Measurements from ENCODE around the gene TNFRSF6B. TPM values are rescaled to one million over a fixed set of nuclear protein-coding genes. Genes with fewer than 3 reads are reported as not detected.
A peak's percentile ranks its signal among the peaks of the same experiment; 100 is the strongest.

TNFRSF6B gene
- total RNA-seq, 2 donors from 2014 or later: not detected

- H3K27ac ChIP-seq (ENCODE audit: low read depth, low read length): no peak overlapping the region
- no peak overlapping the region for H3K4me3 ChIP-seq (ENCODE audit: low read length)
- peak; percentile 76 for DNase-seq
- no peaks in the 10 kb centered on the region for H3K9me3 Mint-ChIP-seq
- no peaks in the 10 kb centered on the region for H3K4me1 Mint-ChIP-seq
- H3K9me3 ChIP-seq (ENCODE audit: control insufficient read depth, low read length): no peaks in the 10 kb centered on the region
- H3K4me3 Mint-ChIP-seq: no peak overlapping the region
- no peak overlapping the region for H3K27ac Mint-ChIP-seq
- peaks cover 26% of the 10 kb centered on the region for H3K36me3 ChIP-seq (ENCODE audit: control insufficient read depth, insufficient read depth, low read length)
- peaks cover 17% of the 10 kb centered on the region for H3K36me3 Mint-ChIP-seq (ENCODE audit: low read depth)
- no peak for TF ChIP-seq CTCF (conservative IDR thresholded peaks at IDR 0.05)
- H3K27me3 ChIP-seq (ENCODE audit: control insufficient read depth, insufficient read depth, low read length, poor library complexity, severe bottlenecking): no peaks in the 10 kb centered on the region
- WGBS, 2 experiments (ENCODE audit: insufficient coverage in 1 of 2, insufficient read length in 1 of 2): 59 to 69% methylated on average over 22 to 30 of the region's 30 CpGs
- H3K4me1 ChIP-seq (ENCODE audit: control insufficient read depth, insufficient read depth, low read length): peaks cover 8% of the 10 kb centered on the region
- H3K27me3 Mint-ChIP-seq (ENCODE audit: insufficient read depth): peaks cover 1% of the 10 kb centered on the region
- no peak overlapping the region for H3K9ac ChIP-seq (ENCODE audit: extremely low read depth, low read length, poor library complexity, severe bottlenecking)
Observed at GRCh38 chr20:63736893-63737694, 40.6 kb downstream of the TNFRSF6B start.

- no peak overlapping the region for H3K27ac Mint-ChIP-seq
- peaks cover 8% of the 10 kb centered on the region for H3K4me1 ChIP-seq (ENCODE audit: control insufficient read depth, insufficient read depth, low read length)
- no peak overlapping the region for H3K9ac ChIP-seq (ENCODE audit: extremely low read depth, low read length, poor library complexity, severe bottlenecking)
- 59% methylated on average over 21 of the region's 26 CpGs; no CpG with 5 or more reads in 1 of the 2 experiments for WGBS, 2 experiments (ENCODE audit: insufficient coverage in 1 of 2, insufficient read length in 1 of 2)
- H3K9me3 Mint-ChIP-seq: no peaks in the 10 kb centered on the region
- no peaks in the 10 kb centered on the region for H3K27me3 ChIP-seq (ENCODE audit: control insufficient read depth, insufficient read depth, low read length, poor library complexity, severe bottlenecking)
- no peaks in the 10 kb centered on the region for H3K4me1 Mint-ChIP-seq
- no peak overlapping the region for H3K4me3 Mint-ChIP-seq
- H3K4me3 ChIP-seq (ENCODE audit: low read length): no peak overlapping the region
- H3K36me3 ChIP-seq (ENCODE audit: control insufficient read depth, insufficient read depth, low read length): peaks cover 30% of the 10 kb centered on the region
- peaks cover 1% of the 10 kb centered on the region for H3K27me3 Mint-ChIP-seq (ENCODE audit: insufficient read depth)
- no peak for TF ChIP-seq CTCF (conservative IDR thresholded peaks at IDR 0.05)
- peaks cover 17% of the 10 kb centered on the region for H3K36me3 Mint-ChIP-seq (ENCODE audit: low read depth)
- H3K9me3 ChIP-seq (ENCODE audit: control insufficient read depth, low read length): no peaks in the 10 kb centered on the region
- no peak for DNase-seq
- H3K27ac ChIP-seq (ENCODE audit: low read depth, low read length): no peak overlapping the region
Observed at GRCh38 chr20:63737695-63737944, 41.2 kb downstream of the TNFRSF6B start.

GRCh38 chr20:63737945-63738686, 41.7 kb downstream of the TNFRSF6B start:
- peak overlapping the region; percentile 11 for H3K4me3 Mint-ChIP-seq
- no peak overlapping the region for H3K27ac Mint-ChIP-seq
- peak; percentile 78 for DNase-seq
- H3K27me3 Mint-ChIP-seq (ENCODE audit: insufficient read depth): peaks cover 1% of the 10 kb centered on the region
- Histone ChIP-seq H3K4me3 (ENCODE audit: low read length) (no peak overlapping the region), H3K9ac (ENCODE audit: extremely low read depth, low read length, poor library complexity, severe bottlenecking) (no peak overlapping the region), H3K4me1 (ENCODE audit: control insufficient read depth, insufficient read depth, low read length) (peaks cover 8% of the 10 kb centered on the region), H3K27ac (ENCODE audit: low read depth, low read length) (no peak overlapping the region), H3K27me3 (ENCODE audit: control insufficient read depth, insufficient read depth, low read length, poor library complexity, severe bottlenecking) (no peaks in the 10 kb centered on the region), H3K9me3 (ENCODE audit: control insufficient read depth, low read length) (no peaks in the 10 kb centered on the region), H3K36me3 (ENCODE audit: control insufficient read depth, insufficient read depth, low read length) (peaks cover 27% of the 10 kb centered on the region)
- H3K36me3 Mint-ChIP-seq (ENCODE audit: low read depth): peaks cover 17% of the 10 kb centered on the region
- TF ChIP-seq CTCF (conservative IDR thresholded peaks at IDR 0.05): no peak
- WGBS, 2 experiments (ENCODE audit: insufficient coverage in 1 of 2, insufficient read length in 1 of 2): 49 to 55% methylated on average over 13 to 43 of the region's 43 CpGs
- no peaks in the 10 kb centered on the region for H3K4me1 Mint-ChIP-seq
- no peaks in the 10 kb centered on the region for H3K9me3 Mint-ChIP-seq

All from endodermal cell (in vitro differentiated cells).